ENCODE measurements around the gene STK33.

- TF ChIP-seq GATA3 (IDR thresholded peaks at IDR 0.05; ENCODE audit: low read depth, low read length) (no peak), GATA2 (IDR thresholded peaks at IDR 0.05; ENCODE audit: low read depth, low read length) (no peak)
Measured at GRCh38 chr11:8615291-8616032, 21.4 kb upstream of the STK33 start.
